IPS DF 6.9 (cell line): ENCODE measurements around the gene FER.
A peak's percentile ranks its signal among the peaks of the same experiment; 100 is the strongest.
"Not testable (repeated sequence)": the region's sequence is repeated elsewhere in the genome, so short reads cannot be mapped to it uniquely, and the experiment has no call there.

Experiments
- DNase-seq: peaks from one replicate; pipeline ENCODE4 v3.0.0-alpha.2; 2013; ENCODE audit warnings: low read depth, low spot score
- H3K27ac ChIP-seq: one replicate; pipeline ENCODE4 v1.5.1; 2013; ENCODE audit warnings: low read length, control low read depth
- H3K27me3 ChIP-seq: 2 replicates; pipeline ENCODE4 v1.6.1; 2013; ENCODE audit warnings: mild to moderate bottlenecking, low read length; ENCODE audit not compliant: control insufficient read depth, insufficient read depth
- H3K36me3 ChIP-seq: 2 replicates; pipeline ENCODE4 v1.6.1; 2013; ENCODE audit warnings: low read length; ENCODE audit not compliant: control insufficient read depth, insufficient read depth
- H3K4me1 ChIP-seq: 2 replicates; pipeline ENCODE4 v1.6.1; 2013; ENCODE audit warnings: low read length; ENCODE audit not compliant: control insufficient read depth, insufficient read depth
- H3K4me3 ChIP-seq: 2 replicates; pipeline ENCODE4 v1.5.1; 2013; ENCODE audit warnings: mild to moderate bottlenecking, low read length
- H3K9me3 ChIP-seq: 2 replicates; pipeline ENCODE4 v1.6.1; 2013; ENCODE audit warnings: low read length, inconsistent platforms; ENCODE audit not compliant: control insufficient read depth, insufficient read depth
- WGBS: extraction: QIAGEN DNeasy Blood & Tissue Kit; methylation state at CpG from one replicate; pipeline ENCODE4 v1.1.7; 2013; ENCODE audit warnings: mixed read lengths, missing lambda C conversion rate; ENCODE audit not compliant: insufficient read length, insufficient coverage; 5-methylcytosine and 5-hydroxymethylcytosine counted together

Gene FER

DNA sequence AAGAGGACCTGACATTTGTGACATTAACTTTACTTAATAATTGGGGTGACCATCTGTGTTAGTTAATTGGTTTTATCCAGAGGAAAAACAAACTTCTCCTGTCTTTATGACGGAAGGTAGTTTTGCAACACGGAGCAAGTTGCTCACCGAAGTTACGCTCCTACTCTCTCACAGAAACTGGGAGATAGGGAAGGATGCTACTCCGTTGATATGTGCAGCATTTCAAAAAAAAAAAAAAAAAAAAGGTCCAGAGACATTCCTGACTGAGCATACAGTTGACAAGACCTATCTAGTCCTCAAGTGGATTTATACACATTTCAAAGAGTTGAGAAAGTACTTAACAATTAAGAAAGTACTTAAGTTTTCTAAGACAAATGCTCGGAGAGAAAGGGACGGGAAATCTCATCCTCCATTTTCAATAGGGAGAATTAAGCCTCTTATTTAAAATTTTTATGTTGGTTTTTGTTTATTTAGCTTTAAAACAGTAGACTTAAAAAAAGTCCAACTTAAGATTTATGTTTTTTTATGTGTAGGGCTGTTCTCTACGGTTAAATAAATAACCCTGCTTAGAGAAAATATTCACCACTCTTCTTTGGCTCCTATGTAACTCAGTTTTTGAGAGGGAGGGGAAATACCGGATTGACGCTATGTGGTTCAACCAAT is 455 bp upstream of the FER start:
- Histone ChIP-seq H3K27me3 (no peaks in the 10 kb centered on the region), H3K36me3 (no peaks in the 10 kb centered on the region), H3K9me3 (no peaks in the 10 kb centered on the region), H3K4me3 (peak overlapping the region; percentile 91; the same call in 1 of the 2 replicates), H3K4me1 (no peaks in the 10 kb centered on the region), H3K27ac (no peak overlapping the region)
- no peak for DNase-seq
- WGBS, result no CpG with 5 or more reads among the region's 10 CpGs

DNA sequence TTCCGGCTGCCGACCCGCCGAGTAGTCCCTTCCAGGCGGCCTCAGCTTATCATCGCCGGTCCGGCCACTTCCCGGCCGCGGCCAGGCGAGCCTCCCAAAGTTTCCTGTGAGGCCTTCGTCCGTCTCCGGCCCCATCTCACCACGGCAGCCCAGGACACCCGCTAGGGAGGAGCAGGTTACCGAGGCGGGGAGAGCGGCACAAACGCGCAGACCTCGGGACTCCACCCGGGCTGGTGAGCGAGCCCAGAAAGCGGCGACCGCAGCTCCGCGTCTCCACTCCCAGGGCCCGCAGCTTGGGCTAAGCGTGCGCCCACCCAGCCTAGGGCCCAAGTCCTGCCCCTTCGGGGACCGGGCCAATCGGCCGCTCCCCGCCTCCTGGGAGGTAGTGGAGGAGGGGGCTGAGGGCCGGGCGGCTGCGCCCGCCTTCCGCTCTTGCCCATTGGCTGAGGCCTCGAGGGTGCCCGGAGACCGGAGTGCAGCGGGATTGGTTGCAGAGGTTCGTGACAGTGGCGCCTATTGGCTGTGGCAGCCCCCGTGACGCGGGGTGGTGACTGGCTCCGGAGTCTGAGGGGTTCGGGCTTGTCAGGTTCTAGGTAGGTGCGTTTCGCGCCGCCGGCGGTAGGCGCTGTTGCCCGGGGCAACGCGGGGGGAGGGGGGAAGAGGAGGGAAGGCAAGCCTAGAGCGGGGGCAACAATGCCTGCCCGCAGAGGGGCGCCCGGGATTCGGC is 867 bp downstream of the FER start:
- Histone ChIP-seq H3K9me3 (no peaks in the 10 kb centered on the region), H3K36me3 (no peaks in the 10 kb centered on the region), H3K27ac (no peak overlapping the region), H3K4me3 (peak overlapping the region; percentile 91; the same call in 1 of the 2 replicates), H3K27me3 (no peaks in the 10 kb centered on the region), H3K4me1 (no peaks in the 10 kb centered on the region)
- DNase-seq, result peak; percentile 96
- WGBS, result no CpG with 5 or more reads among the region's 69 CpGs

DNA sequence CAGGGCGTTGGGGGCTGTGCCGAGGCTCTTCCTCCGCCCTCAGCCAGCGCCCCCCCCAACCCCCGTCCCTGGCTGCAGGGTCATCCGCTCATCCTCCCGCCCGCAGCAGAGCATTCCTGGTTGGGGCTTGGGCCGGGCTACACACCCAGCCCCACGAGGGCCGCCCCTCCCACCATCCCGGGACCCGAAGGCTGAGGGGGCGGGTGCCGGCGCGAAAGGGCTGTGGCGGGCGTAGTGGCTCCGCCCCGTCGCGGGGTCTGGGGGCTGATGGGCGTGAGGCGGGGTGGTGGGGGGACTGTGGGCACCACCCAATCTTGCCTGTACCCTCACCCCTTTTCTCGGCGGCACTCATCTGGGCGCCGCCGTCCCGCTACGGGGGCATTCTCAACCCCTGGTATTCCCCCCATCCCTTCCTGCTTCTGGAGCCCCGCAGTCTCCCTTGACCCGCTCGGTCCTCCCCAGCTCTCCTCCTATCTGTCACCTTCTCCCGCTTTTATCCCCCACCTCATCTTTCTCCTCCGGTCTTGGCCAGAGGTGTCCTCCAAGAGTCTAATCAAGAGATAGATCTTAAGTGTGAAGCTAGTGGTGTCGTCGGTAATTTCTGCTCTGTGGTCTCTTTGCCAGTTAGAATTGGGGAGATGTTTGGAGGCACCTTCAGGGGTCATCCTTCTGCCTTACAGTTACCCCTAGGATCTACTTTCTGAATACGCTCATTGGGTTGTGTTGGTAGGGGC is 1.6 kb downstream of the FER start:
- Histone ChIP-seq H3K4me1 (no peaks in the 10 kb centered on the region), H3K36me3 (no peaks in the 10 kb centered on the region), H3K27me3 (no peaks in the 10 kb centered on the region), H3K4me3 (peak overlapping the region; percentile 79; the same call in 1 of the 2 replicates), H3K27ac (no peak overlapping the region), H3K9me3 (no peaks in the 10 kb centered on the region)
- peak; percentile 25 for DNase-seq
- WGBS, result no CpG with 5 or more reads among the region's 40 CpGs

DNA sequence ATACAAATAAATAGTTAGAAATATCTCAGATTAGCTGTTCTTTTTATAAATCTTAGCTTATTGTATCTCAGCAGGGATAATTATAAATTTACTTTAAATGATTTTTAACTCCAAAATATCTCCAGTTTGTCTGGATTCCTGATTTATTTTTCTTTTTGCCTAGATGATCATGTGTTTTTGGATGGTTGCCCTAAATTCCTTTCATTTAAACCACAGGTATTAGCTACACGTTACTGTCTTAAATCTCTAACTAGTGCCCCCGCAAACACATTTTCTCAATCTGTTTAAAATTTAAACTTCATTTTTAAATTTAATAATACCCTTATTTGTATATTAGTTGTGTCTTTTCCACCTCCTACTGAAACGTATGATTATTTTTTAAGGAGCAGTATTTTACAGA is 5.6 kb downstream of the FER start:
- no peaks in the 10 kb centered on the region for H3K9me3 ChIP-seq
- 100% methylated on average over 1 of the region's 3 CpGs for WGBS

DNA sequence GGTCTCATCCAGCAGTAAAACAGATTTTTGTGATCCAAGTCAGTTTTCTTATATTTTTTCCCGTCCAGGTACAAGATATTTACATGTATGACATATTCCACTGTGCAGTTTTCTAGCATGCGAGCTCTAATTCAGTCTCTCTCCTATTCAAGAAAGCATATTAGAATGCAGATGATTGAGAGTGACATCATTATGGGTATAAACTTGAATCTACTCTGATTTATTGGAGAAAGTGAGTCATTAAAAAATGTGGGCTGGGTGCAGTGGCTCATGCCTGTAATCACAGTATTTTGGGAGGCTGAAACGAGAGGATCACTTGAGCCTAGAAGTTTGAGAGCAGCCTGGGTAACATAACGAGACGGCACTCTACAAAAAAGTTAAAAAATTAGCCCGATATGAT is 6.2 kb downstream of the FER start:
- Histone ChIP-seq H3K27ac (no peak overlapping the region), H3K9me3 (no peaks in the 10 kb centered on the region), H3K4me1 (no peaks in the 10 kb centered on the region), H3K36me3 (no peaks in the 10 kb centered on the region), H3K4me3 (no peak overlapping the region), H3K27me3 (no peaks in the 10 kb centered on the region)
- DNase-seq, result no peak
- no CpG with 5 or more reads among the region's 6 CpGs for WGBS

More for the DNA sequence above, 5.6 kb downstream of the FER start:
- no peaks in the 10 kb centered on the region for H3K27me3 ChIP-seq
- no peak overlapping the region for H3K4me3 ChIP-seq
- no peaks in the 10 kb centered on the region for H3K4me1 ChIP-seq
- H3K27ac ChIP-seq, result no peak overlapping the region
- no peak for DNase-seq
- no peaks in the 10 kb centered on the region for H3K36me3 ChIP-seq

DNA sequence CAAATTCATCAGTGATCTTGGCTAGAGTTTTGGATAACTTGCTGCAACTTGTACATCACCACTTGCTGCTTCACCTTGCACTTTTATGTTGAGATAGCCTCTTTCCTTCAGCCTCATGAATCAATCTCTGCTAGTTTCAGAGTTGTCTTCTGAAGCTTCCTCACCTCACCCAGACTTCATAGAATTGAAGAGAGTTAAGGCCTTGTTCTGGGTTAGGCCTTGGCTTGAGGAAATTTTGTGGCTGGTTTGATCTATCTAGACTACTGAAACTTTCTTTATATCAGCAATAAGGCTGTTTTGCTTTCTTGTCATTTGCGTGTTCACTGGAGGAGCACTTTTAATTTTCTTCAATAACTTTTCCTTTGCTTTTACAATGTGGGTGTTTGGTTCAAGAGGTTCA is 12.8 kb downstream of the FER start:
- Histone ChIP-seq H3K27ac (no peak overlapping the region), H3K4me3 (no peak overlapping the region), H3K9me3 (no peaks in the 10 kb centered on the region), H3K4me1 (no peaks in the 10 kb centered on the region), H3K27me3 (no peaks in the 10 kb centered on the region), H3K36me3 (no peaks in the 10 kb centered on the region)
- no CpG with 5 or more reads among the region's 1 CpG for WGBS
- DNase-seq, result no peak

DNA sequence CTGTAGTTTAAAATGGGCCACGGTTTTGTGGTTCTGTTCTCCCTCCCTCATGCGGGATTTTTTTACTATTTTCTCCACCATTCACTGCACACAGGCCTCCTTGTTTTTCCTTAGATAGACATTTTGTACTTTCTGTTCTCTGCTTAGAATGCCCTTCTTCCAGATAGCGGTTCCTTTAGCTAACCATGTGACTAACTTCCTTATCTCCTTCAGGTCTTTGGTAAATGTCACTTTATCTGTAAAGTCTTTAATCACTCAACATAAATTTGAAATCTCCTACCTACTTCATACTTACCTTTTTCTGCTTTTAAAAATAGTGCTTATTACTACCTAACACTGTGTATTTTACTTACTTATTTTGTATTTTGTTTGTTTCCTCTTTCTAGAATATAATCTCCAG is 15.0 kb downstream of the FER start:
- Histone ChIP-seq H3K9me3 (no peaks in the 10 kb centered on the region), H3K27ac (no peak overlapping the region), H3K4me3 (no peak overlapping the region), H3K27me3 (no peaks in the 10 kb centered on the region), H3K36me3 (no peaks in the 10 kb centered on the region), H3K4me1 (no peaks in the 10 kb centered on the region)
- WGBS, result no CpG with 5 or more reads among the region's 3 CpGs
- DNase-seq, result no peak

DNA sequence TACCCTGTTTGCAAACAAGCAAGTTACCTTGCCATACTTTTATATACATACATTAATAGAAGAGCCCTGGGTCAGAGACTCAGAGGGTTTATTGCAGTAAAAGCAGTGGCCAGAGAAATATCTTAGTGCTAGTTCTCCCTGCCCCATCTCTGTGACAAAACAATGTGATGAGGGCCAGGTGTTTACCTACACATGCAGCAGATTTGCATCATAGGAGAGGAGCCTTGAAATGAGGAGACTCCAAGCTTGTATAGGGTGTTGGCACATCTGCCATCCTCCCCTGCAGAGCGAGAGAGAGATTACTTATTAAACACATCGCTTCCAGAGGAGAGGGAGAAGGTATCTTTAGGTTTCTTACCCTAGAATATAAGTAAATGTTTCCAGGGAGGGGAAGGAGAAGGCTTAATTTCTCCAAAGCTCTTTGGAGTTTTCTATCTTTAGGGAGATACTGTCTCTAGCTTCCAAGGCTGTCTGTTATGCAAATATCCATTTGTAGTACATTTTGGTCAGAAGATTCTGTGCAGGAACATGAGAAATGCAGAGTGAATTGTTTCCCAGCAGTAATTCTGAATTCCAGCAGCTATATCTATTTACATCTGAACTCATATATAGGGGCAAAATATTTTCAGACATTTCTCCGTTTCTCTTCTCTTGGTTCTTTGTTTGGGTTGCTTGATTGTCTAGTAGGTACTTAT is 15.7 kb downstream of the FER start:
- no peaks in the 10 kb centered on the region for H3K27me3 ChIP-seq
- H3K4me1 ChIP-seq, result no peaks in the 10 kb centered on the region
- H3K27ac ChIP-seq, result no peak overlapping the region
- no peaks in the 10 kb centered on the region for H3K36me3 ChIP-seq
- DNase-seq, result no peak
- no peak overlapping the region for H3K4me3 ChIP-seq
- H3K9me3 ChIP-seq, result no peaks in the 10 kb centered on the region
- no CpG with 5 or more reads among the region's 3 CpGs for WGBS

DNA sequence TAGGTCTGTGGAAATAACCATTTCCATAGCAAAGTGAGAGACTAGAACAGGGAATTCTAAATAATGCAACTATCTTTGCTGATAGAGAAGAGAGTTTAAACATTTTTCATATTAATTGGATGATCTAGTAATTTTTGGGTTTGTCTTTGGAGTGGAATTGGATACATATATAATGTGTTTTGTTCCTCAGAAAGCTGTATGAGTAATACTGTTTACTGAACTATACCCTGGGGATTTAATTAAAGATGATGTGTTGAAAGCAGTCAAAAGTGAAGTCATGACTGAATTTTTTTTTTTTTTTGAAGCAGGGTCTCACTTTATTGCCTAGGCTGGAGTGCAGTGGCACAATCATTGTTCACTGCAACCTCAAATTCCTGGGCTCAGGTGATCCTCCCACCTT is 17.9 kb downstream of the FER start:
- H3K4me3 ChIP-seq, result no peak overlapping the region
- no peaks in the 10 kb centered on the region for H3K4me1 ChIP-seq
- no peak overlapping the region for H3K27ac ChIP-seq
- H3K9me3 ChIP-seq, result no peaks in the 10 kb centered on the region
- no peaks in the 10 kb centered on the region for H3K27me3 ChIP-seq
- DNase-seq, result no peak
- no peaks in the 10 kb centered on the region for H3K36me3 ChIP-seq

DNA sequence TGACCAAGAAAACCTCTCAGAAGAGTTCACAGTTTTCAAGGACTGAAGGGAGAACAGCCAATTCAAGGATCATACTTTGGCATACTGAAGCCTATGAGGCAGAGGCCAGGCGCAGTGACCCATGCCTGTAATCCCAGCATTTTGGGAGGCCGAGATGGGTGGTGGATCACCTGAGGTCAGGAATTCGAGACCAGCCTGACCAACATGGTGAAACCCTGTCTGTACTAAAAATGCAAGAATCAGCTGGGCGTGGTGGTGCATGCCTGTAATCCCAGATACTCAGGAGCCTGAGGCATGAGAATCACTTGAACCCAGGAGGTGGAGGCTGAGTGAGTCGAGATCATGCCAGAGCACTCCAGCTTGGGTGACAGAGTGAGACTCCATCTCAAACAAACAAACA is 19.2 kb downstream of the FER start:
- not testable (repeated sequence) for H3K4me3 ChIP-seq, H3K9me3 ChIP-seq, H3K27me3 ChIP-seq, H3K27ac ChIP-seq, H3K4me1 ChIP-seq, H3K36me3 ChIP-seq, DNase-seq
- no CpG with 5 or more reads among the region's 5 CpGs for WGBS
